DMS53 (cell line): ENCODE results near the gene LRRC23.
"Not testable (repeated sequence)": the region's sequence is repeated elsewhere in the genome, so short reads cannot be mapped to it uniquely, and the experiment has no call there.

Source experiments
- DNase-seq: peaks from one replicate; lab custom pipeline; 2025; lab: John Stamatoyannopoulos, UW

The LRRC23 gene

DNA sequence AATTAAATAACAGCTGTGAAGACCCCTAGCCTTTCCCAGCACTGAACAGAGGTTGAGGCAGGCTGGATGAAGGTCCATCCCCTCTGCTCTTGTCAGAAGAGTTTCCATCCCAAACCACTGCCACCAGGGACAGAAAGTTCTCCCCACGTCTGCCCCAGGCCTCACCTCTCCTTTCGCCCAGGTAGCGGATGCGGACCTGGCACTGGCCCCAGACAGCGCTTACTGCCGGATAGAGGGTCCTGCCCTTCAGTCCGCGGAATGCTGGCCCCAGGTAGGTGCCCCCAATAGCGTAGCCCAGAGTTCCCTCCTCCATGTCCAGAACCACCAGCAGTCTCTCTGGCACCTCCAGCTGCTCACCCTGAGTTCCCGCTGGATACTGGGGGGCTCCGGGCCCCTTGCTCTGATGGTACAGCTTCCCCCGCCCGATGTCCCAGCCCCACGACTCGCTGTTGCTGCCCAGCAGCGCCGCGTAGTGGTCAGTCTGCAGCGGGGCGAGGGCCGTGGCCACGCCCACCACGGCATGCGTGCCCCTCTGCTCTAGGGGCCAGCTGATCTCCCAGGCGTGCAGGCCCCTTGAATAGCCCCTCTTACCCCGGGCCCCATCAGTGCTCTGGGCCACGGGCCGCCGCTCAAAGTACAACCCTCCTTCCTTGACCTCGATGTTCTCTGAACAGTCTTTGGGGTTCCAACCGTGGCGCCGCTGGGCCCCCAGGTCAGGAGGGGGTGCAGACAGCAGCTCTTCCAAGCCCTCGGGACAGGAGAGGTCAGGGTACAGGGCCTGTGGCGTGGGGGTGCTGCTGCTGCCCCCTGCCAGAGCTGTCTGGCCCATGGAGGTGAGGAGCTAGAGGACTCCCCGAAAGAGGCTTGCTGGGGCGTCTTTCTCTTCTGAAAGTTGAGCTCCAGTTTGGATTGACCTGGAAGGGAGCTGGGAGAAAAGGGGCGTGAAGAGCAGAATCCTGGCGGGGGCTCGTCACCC lies 32.3 kb upstream of the LRRC23 start:
- DNase-seq, result peak; percentile 95

DNA sequence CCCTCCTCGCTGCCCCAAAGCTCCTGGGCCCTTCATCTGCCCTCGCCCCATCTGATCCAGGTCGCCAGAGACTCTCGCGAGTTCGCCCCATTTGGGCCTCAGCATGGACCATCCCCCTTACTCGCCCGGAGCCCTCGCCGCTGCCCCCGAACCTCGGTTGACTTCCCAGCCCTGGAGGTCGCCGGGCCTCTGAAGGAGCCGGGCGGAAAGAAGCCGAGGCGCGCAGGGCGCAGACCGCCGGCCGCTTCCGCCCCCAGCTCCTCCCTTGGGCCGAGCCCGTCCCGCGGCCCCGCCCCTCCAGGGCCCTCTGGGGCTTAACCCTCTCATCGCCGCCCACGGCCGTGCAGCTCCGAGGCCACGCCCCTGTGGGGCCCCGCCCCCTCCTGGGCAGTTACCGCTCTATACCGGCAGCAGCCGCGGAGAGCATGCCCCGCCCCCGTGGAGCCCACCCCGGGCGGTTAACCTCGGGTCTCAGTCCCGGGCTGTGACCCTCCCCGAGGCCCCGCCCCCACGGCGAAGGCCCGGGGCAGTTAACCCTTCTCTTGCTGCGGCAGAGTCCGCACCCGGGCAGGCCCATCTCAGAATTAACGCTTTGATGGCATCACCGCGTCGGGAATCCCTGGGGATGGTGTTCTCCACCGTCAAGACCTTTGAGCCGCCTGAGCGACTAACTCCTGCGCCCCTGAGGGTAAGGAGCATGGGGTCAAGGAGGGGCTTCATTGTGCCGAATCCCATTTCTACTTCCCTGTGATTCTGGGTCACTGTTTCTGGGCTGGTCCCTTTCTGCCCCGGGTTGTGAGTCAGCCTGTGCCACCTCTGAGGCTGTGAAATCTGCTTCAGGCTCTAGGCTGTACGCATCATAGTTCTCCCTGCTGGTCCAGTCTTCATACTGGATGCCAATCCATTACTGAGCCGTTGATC lies 31.3 kb upstream of the LRRC23 start, which contains the start of gene SPSB2:
SPSB2 (minus strand) TSS at position 210 of the 921 bp plus-strand sequence. CDS start 402 bp downstream, outside the sequence.
- DNase-seq, result peak; percentile 100

DNA sequence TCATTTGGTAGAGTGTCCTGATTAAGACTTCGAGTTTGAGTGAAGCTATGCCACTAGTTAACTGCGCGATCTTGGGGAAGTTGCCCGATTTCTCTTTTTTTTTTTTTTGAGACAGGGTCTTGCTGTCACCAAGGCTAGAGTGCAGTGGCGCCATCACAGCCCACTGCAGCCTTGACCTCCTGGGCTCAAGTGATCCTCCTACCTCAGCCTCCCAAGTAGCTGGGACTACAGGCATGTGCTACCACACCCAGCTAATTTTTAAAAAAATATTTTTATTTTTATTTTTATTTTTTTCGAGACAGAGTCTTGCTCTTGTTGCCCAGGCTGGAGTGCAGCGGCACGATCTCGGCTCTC lies 30.6 kb upstream of the LRRC23 start:
- DNase-seq, result not testable (repeated sequence)

DNA sequence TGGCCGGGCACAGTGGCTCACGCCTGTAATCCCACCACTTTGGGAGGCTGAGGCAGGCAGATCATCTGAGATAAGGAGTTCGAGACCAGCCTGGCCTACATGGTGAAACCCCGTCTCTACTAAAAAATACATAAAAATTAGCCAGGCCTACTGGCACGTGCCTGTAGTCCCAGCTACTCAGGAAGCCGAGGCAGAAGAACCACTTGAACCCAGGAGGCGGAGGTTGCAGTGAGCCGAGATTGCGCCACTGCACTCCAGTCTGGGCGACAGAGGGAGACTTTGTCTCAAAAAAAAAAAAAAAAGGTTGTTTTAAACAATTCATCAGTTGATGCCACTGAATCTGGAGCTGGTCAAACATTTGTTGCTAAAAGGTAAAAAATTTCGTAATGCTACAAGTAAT lies 24.8 kb upstream of the LRRC23 start:
- DNase-seq, result not testable (repeated sequence)

DNA sequence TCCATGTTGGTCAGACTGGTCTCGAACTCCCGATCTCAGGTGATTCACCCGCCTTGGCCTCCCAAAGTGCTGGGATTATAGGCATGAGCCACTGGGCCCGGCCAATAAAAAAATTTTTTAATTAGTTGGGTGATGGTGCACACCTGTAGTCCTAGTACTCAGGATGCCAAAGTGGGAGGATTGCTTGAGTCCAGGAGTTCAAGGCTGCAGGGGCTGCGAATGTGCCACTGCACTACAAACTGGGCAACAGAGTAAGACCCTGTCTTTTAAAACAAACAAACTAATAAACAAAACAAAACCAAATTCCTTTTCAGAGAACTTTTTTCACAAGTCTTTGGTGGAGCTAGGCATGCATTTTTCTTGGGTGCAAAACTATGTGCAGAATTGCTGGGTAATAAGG lies 21.4 kb upstream of the LRRC23 start:
- DNase-seq, result no peak

DNA sequence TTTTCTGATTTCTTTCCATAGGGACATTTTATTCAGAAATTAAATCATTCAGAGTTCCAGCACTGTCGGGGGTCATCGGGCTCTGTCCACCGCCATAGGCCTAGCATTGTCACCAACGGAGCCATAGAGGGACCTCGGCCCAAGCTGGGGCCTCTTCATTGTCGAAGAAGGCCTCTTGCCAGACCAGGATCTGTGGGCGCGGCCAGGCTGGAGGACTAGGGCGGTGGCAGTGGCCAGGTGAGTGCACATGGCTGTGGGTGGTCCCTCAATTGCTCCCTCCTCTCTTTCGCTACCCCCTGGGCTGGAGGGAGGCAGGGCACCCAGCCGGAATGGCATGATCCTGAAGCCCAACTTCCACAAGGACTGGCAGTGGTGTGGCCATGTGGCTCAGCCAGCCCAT lies 20.9 kb upstream of the LRRC23 start:
- DNase-seq, result no peak

DNA sequence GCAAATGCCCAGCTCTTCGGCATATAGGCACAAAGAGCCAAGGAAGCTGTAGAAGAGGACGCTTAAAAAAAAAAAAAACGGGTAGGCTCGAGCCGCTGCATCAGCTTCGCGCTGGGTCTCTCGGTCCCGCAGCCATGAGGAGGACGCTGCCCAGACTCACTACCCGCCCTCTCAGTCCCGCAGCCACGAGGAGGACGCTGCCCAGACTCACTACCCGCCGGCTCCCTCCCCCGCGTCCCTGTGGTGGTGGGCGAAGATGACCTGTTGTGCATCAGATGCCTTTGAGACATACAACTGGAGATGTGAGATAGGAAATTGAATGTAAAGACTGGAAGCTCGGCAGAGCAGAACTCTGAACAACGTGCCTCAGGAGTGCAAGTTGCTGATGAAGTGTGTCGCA lies 20.1 kb upstream of the LRRC23 start:
- DNase-seq, result no peak

DNA sequence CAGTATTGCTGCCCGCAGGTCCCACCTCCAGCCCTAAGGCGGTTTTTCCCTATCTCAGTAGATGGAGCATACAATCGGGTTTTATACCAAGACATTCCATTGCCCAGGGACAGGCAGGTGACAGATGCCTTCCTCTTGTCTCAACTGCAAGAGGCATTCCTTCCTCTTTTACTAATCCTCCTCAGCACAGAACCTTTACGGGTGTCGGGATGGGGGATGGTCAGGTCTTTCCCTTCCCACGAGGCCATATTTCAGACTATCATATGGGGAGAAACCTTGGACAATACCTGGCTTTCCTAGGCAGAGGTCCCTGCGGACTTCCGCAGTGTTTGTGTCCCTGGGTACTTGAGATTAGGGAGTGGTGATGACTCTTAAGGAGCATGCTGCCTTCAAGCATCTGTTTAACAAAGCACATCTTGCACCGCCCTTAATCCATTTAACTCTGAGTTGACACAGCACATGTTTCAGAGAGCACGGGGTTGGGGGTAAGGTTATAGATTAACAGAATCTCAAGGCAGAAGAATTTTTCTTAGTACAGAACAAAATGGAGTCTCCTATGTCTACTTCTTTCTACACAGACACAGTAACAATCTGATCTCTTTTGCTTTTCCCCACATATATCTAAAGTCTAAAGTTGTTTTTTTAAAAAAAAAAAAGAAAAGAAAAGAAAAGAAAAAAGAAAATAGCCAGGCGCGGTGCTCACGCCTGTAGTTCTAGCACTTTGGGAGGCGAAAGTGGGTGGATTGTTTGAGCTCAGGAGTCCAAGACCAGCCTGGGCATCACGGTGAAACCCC lies 18.2 kb upstream of the LRRC23 start:
- not testable (repeated sequence) for DNase-seq

DNA sequence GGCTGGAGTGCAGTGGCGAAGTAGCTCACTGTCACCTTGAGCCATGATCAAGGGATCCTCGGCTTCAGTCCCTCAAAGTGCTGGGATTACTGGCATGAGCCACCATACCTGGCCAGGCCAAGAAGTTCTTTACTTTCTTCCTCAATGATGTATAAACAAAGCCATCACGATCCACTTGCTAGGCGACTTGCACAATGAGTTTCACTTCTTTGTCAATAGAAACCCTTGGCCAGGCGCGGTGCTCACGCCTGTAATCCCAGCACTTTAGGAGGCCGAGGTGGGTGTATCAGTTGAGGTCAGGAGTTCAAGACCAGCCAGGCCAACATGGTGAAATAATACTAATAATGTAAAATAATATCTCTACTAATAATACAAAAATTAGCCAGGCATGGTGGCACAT lies 17.2 kb upstream of the LRRC23 start:
- DNase-seq, result no peak

DNA sequence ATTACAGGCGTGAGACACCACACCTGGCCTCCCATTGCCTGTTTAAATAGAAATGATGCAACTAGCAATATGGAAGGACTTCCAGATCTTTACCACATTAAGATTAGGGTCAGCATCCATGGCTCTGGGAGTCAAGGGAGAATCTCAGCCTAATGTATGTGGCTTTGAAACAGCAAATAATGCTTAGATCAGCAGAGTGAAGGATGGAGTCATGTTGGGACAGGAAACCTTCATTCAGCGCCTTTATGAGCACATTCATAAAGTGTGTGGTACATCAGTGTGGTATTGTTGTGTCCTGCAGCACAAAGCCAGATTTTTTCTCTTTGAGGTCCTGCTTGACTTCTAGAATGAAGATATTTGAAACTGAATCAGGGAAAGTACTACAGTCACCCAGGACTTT lies 16.3 kb upstream of the LRRC23 start:
- DNase-seq, result peak; percentile 43

DNA sequence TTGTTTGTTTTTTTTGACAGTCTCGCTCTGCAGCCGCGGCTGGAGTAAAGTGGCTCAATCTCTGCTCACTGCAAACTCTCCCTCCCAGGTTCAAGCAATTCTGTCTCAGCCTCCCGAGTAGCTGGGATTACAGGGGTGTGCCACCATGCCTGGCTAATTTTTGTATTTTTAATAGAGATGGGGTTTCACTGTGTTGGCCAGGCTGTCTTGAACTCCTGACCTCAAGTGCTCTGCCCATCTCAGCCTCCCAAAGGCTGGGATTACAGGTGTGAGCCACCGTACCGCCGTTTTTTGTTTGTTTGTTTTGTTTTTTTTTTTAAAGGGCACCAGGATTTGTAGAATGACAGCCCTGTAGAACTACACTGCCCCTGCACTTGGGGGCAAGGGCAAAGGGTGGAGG lies 15.8 kb upstream of the LRRC23 start:
- not testable (repeated sequence) for DNase-seq

DNA sequence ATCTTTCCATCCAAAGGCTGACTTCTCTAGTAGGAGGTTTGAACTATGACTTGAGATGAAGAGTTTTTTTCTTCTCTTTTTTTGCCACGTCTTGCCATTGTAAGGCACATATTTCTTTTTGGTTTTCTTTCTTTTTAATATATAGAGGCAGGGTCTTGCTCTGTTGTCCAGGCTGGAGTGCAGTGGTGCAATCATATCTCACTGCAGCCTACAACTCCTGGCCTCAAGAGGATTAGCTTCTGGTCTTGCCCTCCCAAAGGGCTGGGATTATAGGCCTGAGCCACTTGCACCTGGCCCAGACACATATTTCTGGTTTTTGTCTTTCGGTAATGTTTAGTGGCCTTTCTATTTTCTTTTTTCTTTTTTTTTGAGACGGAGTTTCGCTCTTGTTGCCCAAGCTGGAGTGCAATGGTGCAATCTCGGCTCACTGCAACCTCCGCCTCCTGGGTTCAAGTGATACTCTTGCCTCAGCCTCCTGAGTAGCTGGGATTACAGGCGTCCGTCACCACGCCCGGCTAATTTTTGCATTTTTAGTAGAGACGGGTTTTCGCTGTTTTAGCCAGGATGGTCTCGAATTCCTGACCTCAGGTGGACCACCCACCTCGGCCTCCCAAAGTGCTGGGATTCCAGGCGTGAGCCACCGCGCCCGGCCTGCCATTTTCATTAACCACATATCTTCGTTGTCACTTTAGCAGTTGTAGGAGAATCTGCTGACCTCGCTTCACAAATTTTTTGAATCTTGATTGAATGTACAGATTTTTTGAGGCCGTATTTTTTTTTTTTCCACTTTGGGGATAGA lies 14.6 kb upstream of the LRRC23 start:
- DNase-seq, result not testable (repeated sequence)

DNA sequence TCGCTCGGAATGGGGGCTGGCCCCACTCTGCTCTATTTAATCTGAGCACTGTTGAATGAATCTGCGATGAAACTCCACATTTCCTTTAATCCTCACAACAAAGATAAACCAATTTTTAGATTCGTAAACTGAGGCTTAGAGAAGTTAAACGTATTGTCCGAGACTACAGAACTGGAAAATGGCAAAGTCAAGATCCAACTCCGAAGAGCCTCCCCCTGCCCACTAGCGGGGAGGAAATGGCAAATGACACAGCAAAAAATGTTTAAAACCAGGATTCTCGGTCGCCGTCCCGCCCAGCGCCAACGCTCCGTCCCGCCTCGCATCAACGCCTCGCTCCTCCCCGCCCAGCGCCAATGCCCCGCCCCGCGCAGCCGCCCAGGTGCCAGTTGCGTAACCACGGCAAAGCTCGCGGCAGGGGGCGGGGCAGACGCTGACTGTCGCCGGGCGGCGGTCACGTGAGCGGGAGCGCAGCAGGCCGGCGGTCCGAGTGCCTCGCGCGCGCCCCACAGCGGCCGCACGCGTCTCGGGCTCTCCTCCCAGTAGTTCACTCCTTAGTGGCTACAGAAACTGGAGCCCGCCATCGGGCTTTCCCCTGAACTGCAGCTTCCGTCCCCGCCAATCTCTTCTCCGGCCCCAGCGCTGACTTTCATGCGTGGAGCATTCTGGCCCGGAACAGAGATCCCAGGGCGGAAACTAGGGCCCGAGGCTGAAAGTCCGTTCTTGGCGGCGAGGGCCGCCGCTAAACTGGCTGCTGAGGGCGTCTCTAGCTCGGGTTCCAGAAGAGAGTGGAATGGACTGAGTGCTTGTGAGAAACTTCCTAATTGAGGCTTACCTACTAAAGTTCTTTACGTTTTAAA lies 13.6 kb upstream of the LRRC23 start:
- DNase-seq, result peak; percentile 100

DNA sequence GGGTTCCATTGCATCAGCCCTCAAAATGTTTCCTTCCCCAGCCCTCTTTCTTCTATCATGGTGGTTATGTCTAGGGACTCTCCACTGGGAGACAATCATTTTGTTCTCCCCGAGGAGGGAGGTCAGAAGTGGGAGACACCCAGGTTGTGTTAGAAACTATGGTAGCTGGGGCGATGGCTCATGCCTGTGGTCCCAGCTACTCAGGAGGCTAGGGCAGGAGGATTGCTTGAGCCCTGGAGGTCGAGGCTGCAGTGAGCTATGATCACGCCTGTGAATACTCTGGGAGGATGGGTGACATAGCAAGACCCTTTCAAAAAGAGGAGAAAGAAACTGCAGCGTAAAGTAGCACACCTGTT lies 13.0 kb upstream of the LRRC23 start:
- DNase-seq, result no peak

DNA sequence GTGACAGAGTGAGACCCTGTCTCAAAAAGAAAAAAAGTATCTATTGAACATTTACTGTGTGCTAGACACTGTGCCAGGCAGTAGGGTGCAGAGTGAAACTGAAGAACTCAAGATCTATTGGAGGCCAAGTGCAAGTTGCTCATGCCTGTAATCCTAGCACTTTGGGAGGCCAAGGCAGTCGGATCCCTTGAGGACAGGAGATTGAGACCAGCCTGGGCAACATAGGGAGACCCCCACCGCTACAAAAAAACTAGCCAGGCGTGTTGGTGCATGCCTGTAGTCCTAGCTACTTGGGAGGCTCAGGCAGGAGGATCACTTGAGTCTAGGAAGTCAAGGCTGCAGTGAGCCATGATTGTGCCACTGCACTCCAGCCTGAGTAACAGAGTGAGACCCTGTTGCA lies 11.9 kb upstream of the LRRC23 start:
- not testable (repeated sequence) for DNase-seq

DNA sequence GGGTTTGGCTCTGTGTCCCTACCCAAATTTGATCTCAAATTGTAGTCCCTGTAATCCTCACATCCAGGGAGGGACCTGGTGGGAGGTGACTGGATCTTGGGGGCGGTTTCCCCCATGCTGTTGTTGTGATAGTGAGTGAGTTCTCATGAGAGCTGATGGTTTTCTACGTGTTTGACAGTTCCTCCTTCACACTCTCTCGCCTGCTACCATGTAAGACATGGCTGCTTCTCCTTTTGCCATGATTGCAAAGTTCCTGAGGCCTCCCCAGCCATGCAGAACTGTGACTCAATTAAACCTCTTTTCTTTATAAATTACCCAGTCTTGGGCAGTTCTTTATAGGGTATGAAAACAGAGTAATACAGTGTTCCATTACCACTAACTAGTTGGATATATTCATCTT lies 10.3 kb upstream of the LRRC23 start:
- DNase-seq, result no peak

DNA sequence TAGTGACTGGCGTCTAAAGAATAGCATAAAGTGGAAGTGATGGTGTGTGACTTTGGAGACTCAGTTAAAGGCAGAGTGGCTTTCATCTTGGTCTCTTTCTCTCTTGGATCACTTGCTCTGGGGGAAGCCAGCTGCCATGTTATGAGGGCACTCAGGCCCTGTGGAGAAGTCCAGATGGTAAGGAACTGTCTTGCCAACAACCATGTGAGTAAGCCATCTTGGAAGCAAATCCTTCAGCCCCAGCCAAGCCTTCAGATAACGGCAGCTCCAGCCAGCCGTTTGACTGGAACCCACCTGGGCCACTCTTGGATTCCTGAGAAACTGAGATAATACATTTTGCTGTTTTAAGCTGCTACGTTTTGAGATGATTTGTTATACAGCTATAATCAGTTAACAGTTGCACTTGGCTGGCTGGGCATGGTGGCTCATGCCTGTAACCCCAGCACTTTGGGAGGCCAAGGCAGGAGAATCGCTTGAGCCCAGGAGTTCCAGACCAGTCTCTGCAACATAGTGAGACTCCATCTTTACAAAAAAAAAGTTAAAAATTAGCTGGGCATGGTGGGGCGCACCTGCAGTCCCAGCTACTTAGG lies 7.7 kb upstream of the LRRC23 start:
- DNase-seq, result no peak

DNA sequence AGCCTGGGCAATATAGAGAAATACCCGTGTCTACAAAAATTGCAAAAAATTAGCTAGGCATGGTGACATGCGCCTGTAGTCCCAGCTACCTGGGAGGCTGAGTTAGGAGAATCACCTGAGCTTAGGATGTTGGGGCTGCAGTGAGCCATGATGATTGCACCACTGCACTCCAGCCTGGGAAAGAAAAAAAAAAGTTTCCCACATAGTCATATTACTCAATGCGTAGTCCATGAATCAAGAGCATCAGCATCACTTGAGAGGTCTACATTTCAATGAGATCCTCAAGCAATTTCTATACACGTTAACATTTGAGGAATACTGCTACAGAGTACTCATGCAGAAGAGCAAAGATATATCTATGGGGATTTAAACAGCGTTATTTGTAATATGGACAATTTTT lies 5.2 kb upstream of the LRRC23 start:
- DNase-seq, result no peak

DNA sequence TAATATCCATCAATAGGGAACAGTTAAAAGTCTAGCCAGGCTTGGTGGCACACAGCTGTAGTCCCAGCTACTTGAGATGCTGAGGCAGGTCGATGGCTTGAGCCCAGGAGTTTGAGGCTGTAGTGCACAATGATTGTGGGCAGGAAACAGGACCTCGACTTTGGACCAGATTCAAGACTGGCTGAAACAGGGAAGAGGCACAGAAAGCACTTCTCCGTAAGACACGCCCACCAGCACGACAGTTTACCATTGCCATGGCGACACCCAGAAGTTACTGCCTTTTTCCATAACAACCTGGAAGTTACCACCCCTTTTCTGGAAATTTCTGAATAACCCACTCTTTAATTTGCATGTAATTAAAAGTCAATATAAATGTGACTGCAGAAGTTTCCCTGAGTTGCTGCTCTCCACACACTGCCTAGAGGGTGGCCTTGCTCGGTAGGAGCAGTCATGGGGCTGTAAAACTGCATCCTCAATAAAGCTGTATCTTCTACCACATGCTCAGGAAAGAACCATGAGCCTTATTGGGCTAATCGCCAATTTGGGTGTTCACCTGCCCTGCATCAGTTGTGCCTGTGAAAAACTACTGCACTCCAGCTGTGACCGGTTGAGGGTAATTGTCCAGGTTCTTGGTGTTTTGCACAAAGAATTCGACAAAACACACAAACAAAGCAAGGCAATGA lies 4.6 kb upstream of the LRRC23 start:
- peak; percentile 75 for DNase-seq
